Psoas muscle (tissue), 8 donors: Measurements from ENCODE around the gene C1orf141. TPM values are rescaled to one million over a fixed set of nuclear protein-coding genes. Genes with fewer than 3 reads are reported as not detected.
"Not testable (repeated sequence)": the region's sequence is repeated elsewhere in the genome, so short reads cannot be mapped to it uniquely, and the experiment has no call there.

ENCODE experiments used
- ATAC-seq, 4 donors: fragments of 200-7000 bp; cut with Tn5 transposase; one replicate each; pipeline ENCODE4 v1.9.1; 2020; ENCODE audit warnings: moderate library complexity in 3 of 4, mild to moderate bottlenecking in 2 of 4
- DNase-seq, 2 donors: peaks; one replicate each; pipeline ENCODE4 v3.0.0-alpha.2; 2020
- H3K27ac ChIP-seq: fragments of 200-600 bp; one replicate; pipeline ENCODE4 v1.8.0; 2022
- H3K27me3 ChIP-seq, 3 donors: fragments of 200-600 bp in 1 of 3; one replicate each; pipeline versions ENCODE4 v1.6.1 to v1.8.0; 2013 to 2022; ENCODE audit warnings: low read length in 2 of 3, mild to moderate bottlenecking in 2 of 3, moderate library complexity in 1 of 3; ENCODE audit not compliant: insufficient read depth in 3 of 3
- H3K36me3 ChIP-seq, 2 donors: fragments of 200-600 bp in 1 of 2; one replicate each; pipeline versions ENCODE4 v1.6.1 to v1.8.0; 2013 to 2022; ENCODE audit warnings: low read depth in 1 of 2, mild to moderate bottlenecking in 1 of 2, moderate library complexity in 1 of 2; ENCODE audit not compliant: insufficient read depth in 1 of 2
- H3K4me1 ChIP-seq: fragments of 200-600 bp; one replicate; pipeline ENCODE4 v1.8.0; 2022
- H3K4me3 ChIP-seq: fragments of 200-600 bp; one replicate; pipeline ENCODE4 v1.8.0; 2022; ENCODE audit warnings: mild to moderate bottlenecking
- H3K9me3 ChIP-seq: fragments of 200-600 bp; one replicate; pipeline ENCODE4 v1.8.0; 2022
- CTCF ChIP-seq: fragments of 200-600 bp; IDR thresholded peaks from one replicate; pipeline ENCODE4 v1.8.0; 2022; ENCODE audit warnings: antibody characterized with exemption
- WGBS, 3 donors: extraction: QIAGEN DNeasy Blood & Tissue Kit; methylation state at CpG; one replicate each; pipeline versions ENCODE4 v1.1.6 to v1.1.7; 2013; 5-methylcytosine and 5-hydroxymethylcytosine counted together
- intact Hi-C, 2 donors: fragments of 100-400 bp; cut with DNase I; formaldehyde crosslinking; loops; one replicate each; pipeline versions ENCODE4 v1.11.0 to v1.14.2; 2022
- polyA plus RNA-seq, 3 donors: library from polyadenylated mRNA; stranded (reverse); fragments of 200-250 nt; gene quantifications; one replicate each; pipeline ENCODE4 v1.2.3, GENCODE V29; 2013
- total RNA-seq, 4 donors: library from RNA; stranded (reverse); fragmentation: NEBNext Ultra II Directional in 2 of 4; extraction: Animal tissue kit (Norgen Biotek cat#: 25700) in 2 of 4; gene quantifications; one replicate each; pipeline versions ENCODE4 v1.2.1 to v1.2.4, GENCODE V29; 2021 to 2023
- donor health status: healthy with polysubstance abuse.
- donor health status: DM: no; HTN: no; CAD: no; lungs with moderate emphysema.
- donor health status: Bipolar disorder and iron deficiency.
- donor health status: healthy.
- donor health status: DM: yes; HTN: yes; CAD: no.
- donor health status: DM: no; HTN: no; CAD: no.
- donor health status: DM: no; HTN: no; CAD: no.
- donor health status: DM: yes; HTN: yes; CAD: no.

Gene C1orf141
- total and polyA plus RNA-seq, 7 donors, result not detected

- no peaks in the 10 kb centered on the region for H3K9me3 ChIP-seq
- 79 to 86% (median 85%) methylated on average over 2 of the region's 2 CpGs for WGBS, 3 donors
- no peak for DNase-seq
- ATAC-seq, result no peak
- H3K27ac ChIP-seq, result no peak overlapping the region
- H3K4me1 ChIP-seq, result no peaks in the 10 kb centered on the region
- no peaks in the 10 kb centered on the region for H3K27me3 ChIP-seq
- no peaks in the 10 kb centered on the region for H3K36me3 ChIP-seq
- TF ChIP-seq CTCF, result no peak
- intact Hi-C loops, result loop anchor here in 1 of 2 donors (5.0 kb wide), 1 partner anchor 377 kb away; no protein-coding TSS in a partner anchor
- no peak overlapping the region for H3K4me3 ChIP-seq
Measured at GRCh38 chr1:67144696-67145095, 9.9 kb upstream of the C1orf141 start.

GRCh38 chr1:67143966-67144365, 9.2 kb upstream of the C1orf141 start:
- no peak for ATAC-seq

GRCh38 chr1:67142931-67143330, 8.2 kb upstream of the C1orf141 start:
- Histone ChIP-seq H3K36me3 (no peaks in the 10 kb centered on the region), H3K4me1 (no peaks in the 10 kb centered on the region), H3K4me3 (no peak overlapping the region), H3K27ac (no peak overlapping the region), H3K27me3 (no peaks in the 10 kb centered on the region), H3K9me3 (no peaks in the 10 kb centered on the region)
- TF ChIP-seq CTCF, result no peak
- intact Hi-C loops, result no loop called here
- WGBS, 3 donors, result 70 to 75% (median 74%) methylated on average over 3 of the region's 3 CpGs
- DNase-seq (no peak), ATAC-seq (no peak)

More at GRCh38 chr1:67143966-67144365, 9.2 kb upstream of the C1orf141 start:
- no peak for DNase-seq
- H3K36me3 ChIP-seq, result no peaks in the 10 kb centered on the region
- H3K4me1 ChIP-seq, result no peaks in the 10 kb centered on the region
- 88 to 97% (median 89%) methylated on average over 3 of the region's 3 CpGs for whole genome bisulfite sequencing, 3 donors
- no peaks in the 10 kb centered on the region for H3K27me3 ChIP-seq
- no peak for TF ChIP-seq CTCF
- no peak overlapping the region for H3K4me3 ChIP-seq
- intact Hi-C loops, result no loop called here
- no peaks in the 10 kb centered on the region for H3K9me3 ChIP-seq
- no peak overlapping the region for H3K27ac ChIP-seq

GRCh38 chr1:67141832-67142231, 7.1 kb upstream of the C1orf141 start:
- H3K4me1 ChIP-seq, H3K36me3 ChIP-seq, H3K4me3 ChIP-seq, ATAC-seq, H3K27me3 ChIP-seq, intact Hi-C loops, DNase-seq, H3K9me3 ChIP-seq, H3K27ac ChIP-seq: not testable (repeated sequence)
- WGBS, 3 donors, result 55 to 60% (median 57%) methylated on average over 3 of the region's 3 CpGs

- intact Hi-C loops, result no loop called here
- ATAC-seq, result no peak
Measured at GRCh38 chr1:67140460-67140859, 5.7 kb upstream of the C1orf141 start.

More at GRCh38 chr1:67140460-67140859, 5.7 kb upstream of the C1orf141 start:
- TF ChIP-seq CTCF, result no peak
- WGBS, 3 donors, result 85 to 94% (median 88%) methylated on average over 2 of the region's 2 CpGs
- H3K9me3 ChIP-seq, result no peaks in the 10 kb centered on the region
- no peak for DNase-seq
- no peaks in the 10 kb centered on the region for H3K4me1 ChIP-seq
- no peaks in the 10 kb centered on the region for H3K36me3 ChIP-seq
- H3K27ac ChIP-seq, result no peak overlapping the region
- no peaks in the 10 kb centered on the region for H3K27me3 ChIP-seq
- H3K4me3 ChIP-seq, result no peak overlapping the region
